ENCODE measurements around the gene PAPSS1. TPM values are rescaled to one million over a fixed set of nuclear protein-coding genes. Genes with fewer than 3 reads are reported as not detected.

Gene PAPSS1
- polyA plus RNA-seq, 3 donors, result 46.4 to 79.6 (median 64.8) TPM

- H3K36me3 ChIP-seq (replicated peaks in 1 of 2; ENCODE audit: control insufficient read depth in 1 of 2, insufficient read depth in 2 of 2, low read length in 2 of 2), result peaks cover 29 to 80% of the 10 kb centered on the region in 2 donors
- H3K9me3 Mint-ChIP-seq, result peaks cover 0 to 4% (median 0%) of the 10 kb centered on the region in 7 donors
- H3K4me1 Mint-ChIP-seq, result peaks cover 4% of the 10 kb centered on the region
- H3K27ac Mint-ChIP-seq, result no peak overlapping the region
- no peaks in the 10 kb centered on the region for H3K4me1 ChIP-seq (ENCODE audit: control insufficient read depth in 1 of 2, insufficient read depth in 2 of 2, low read length in 2 of 2)
- no peak for TF ChIP-seq CTCF (IDR thresholded peaks at IDR 0.05)
- H3K79me2 ChIP-seq (ENCODE audit: insufficient read depth, low read length), result no peaks in the 10 kb centered on the region
- no peaks in the 10 kb centered on the region for H3K27me3 Mint-ChIP-seq (ENCODE audit: low read depth in 3 of 3)
- intact Hi-C loops (cut with micrococcal nuclease), result no loop called here
- H4K20me1 ChIP-seq (ENCODE audit: insufficient read depth, low read length), result peaks cover 6% of the 10 kb centered on the region
- no peak for DNase-seq
- no peak overlapping the region for H3K4me3 Mint-ChIP-seq
- no peak overlapping the region for H3K9ac ChIP-seq (ENCODE audit: insufficient read depth, low read length, poor library complexity, severe bottlenecking)
- H2AFZ ChIP-seq (ENCODE audit: insufficient read depth, low read depth, low read length, poor library complexity, severe bottlenecking), result no peak overlapping the region
- no peak overlapping the region for H3K27ac ChIP-seq (ENCODE audit: low read depth in 1 of 2, low read length in 2 of 2)
- no peaks in the 10 kb centered on the region for H3K9me3 ChIP-seq (replicated peaks in 1 of 2; ENCODE audit: control insufficient read depth in 1 of 2, insufficient read depth in 1 of 2, low read length in 2 of 2)
- no peaks in the 10 kb centered on the region for H3K27me3 ChIP-seq (ENCODE audit: control insufficient read depth in 2 of 2, insufficient read depth in 2 of 2, low read length in 2 of 2)
- H3K4me3 ChIP-seq (replicated peaks in 1 of 3; ENCODE audit: low read depth in 2 of 3, low read length in 3 of 3), result no peak overlapping the region
- H3K36me3 Mint-ChIP-seq, result peaks cover 50 to 59% of the 10 kb centered on the region in 2 donors
- H3K4me2 ChIP-seq (replicated peaks; ENCODE audit: extremely low read depth, low read length, poor library complexity, severe bottlenecking), result no peak overlapping the region
These were observed 36.2 kb downstream of the PAPSS1 start for GRCh38 chr4:107683873-107684272.

DNA sequence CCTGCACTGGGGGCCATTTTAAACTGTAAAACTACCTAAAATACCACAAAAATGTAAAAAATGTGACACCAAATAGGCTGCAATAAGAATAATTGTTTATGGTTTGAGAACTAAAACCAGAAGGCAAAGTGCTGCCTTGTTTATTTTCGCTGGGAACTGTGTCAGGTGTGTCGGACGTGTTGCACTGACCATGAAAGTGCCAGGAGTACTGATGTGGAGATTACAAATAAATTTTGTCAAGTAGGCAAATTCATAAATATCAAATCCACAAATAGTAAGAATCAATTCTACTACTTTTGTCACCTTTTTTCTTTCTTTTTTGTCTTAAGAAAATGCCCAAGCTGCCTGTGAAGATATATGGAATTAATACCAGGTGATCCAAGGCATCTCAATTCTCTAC is 37.7 kb downstream of the PAPSS1 start:
- no CpG with 5 or more reads among the region's 3 CpGs for WGBS (ENCODE audit: insufficient coverage)
- H3K27ac Mint-ChIP-seq, result no peak overlapping the region

More for the DNA sequence above, 37.7 kb downstream of the PAPSS1 start:
- Histone ChIP-seq H3K36me3 (replicated peaks in 1 of 2; ENCODE audit: control insufficient read depth in 1 of 2, insufficient read depth in 2 of 2, low read length in 2 of 2) (peaks cover 32 to 78% of the 10 kb centered on the region in 2 donors), H3K27me3 (ENCODE audit: control insufficient read depth in 2 of 2, insufficient read depth in 2 of 2, low read length in 2 of 2) (no peaks in the 10 kb centered on the region), H3K9ac (ENCODE audit: insufficient read depth, low read length, poor library complexity, severe bottlenecking) (no peak overlapping the region), H3K4me1 (ENCODE audit: control insufficient read depth in 1 of 2, insufficient read depth in 2 of 2, low read length in 2 of 2) (no peaks in the 10 kb centered on the region), H3K4me2 (replicated peaks; ENCODE audit: extremely low read depth, low read length, poor library complexity, severe bottlenecking) (no peak overlapping the region), H4K20me1 (ENCODE audit: insufficient read depth, low read length) (no peaks in the 10 kb centered on the region), H3K4me3 (replicated peaks in 1 of 3; ENCODE audit: low read depth in 2 of 3, low read length in 3 of 3) (no peak overlapping the region), H3K79me2 (ENCODE audit: insufficient read depth, low read length) (no peaks in the 10 kb centered on the region), H3K27ac (ENCODE audit: low read depth in 1 of 2, low read length in 2 of 2) (no peak overlapping the region), H2AFZ (ENCODE audit: insufficient read depth, low read depth, low read length, poor library complexity, severe bottlenecking) (no peak overlapping the region), H3K9me3 (replicated peaks in 1 of 2; ENCODE audit: control insufficient read depth in 1 of 2, insufficient read depth in 1 of 2, low read length in 2 of 2) (no peaks in the 10 kb centered on the region)
- Mint-ChIP-seq H3K27me3 (ENCODE audit: low read depth in 3 of 3) (no peaks in the 10 kb centered on the region), H3K4me3 (no peak overlapping the region), H3K4me1 (peaks cover 4% of the 10 kb centered on the region), H3K9me3 (peaks cover 0 to 7% (median 2%) of the 10 kb centered on the region in 7 donors), H3K36me3 (peaks cover 63 to 72% of the 10 kb centered on the region in 2 donors)
- no peak for DNase-seq
- no peak for TF ChIP-seq CTCF (IDR thresholded peaks at IDR 0.05)
- intact Hi-C loops (cut with micrococcal nuclease), result no loop called here

Data from CD14-positive monocyte (primary cell).